Progenitor cell of endocrine pancreas (in vitro differentiated cells): ENCODE measurements around the gene TMC1. TPM values are rescaled to one million over a fixed set of nuclear protein-coding genes. Genes with fewer than 3 reads are reported as not detected.

Source experiments
- DNase-seq: peaks from one replicate; pipeline ENCODE4 v3.0.0; 2021; ENCODE audit warnings: low spot score; ENCODE audit not compliant: unreplicated experiment
- H3K27ac Mint-ChIP-seq: 2 replicates; pipeline ENCODE4 v1.8.0; 2021; ENCODE audit warnings: mild to moderate bottlenecking, moderate library complexity, mixed read lengths
- H3K27me3 Mint-ChIP-seq: 2 replicates; pipeline ENCODE4 v1.8.0; 2021; ENCODE audit warnings: mixed read lengths
- H3K36me3 Mint-ChIP-seq: 2 replicates; pipeline ENCODE4 v1.8.0; 2022; ENCODE audit warnings: mixed read lengths; ENCODE audit not compliant: insufficient read depth
- H3K4me1 Mint-ChIP-seq: 2 replicates; pipeline ENCODE4 v1.8.0; 2021; ENCODE audit warnings: low read depth, mixed read lengths
- H3K4me3 Mint-ChIP-seq: 2 replicates; pipeline ENCODE4 v1.8.0; 2021; ENCODE audit warnings: low read depth, mild to moderate bottlenecking, moderate library complexity, mixed read lengths
- H3K9me3 Mint-ChIP-seq: 2 replicates; pipeline ENCODE4 v1.8.0; 2021; ENCODE audit warnings: low read depth, mixed read lengths
- total RNA-seq: library from RNA; stranded (reverse); gene quantifications from 2 replicates; pipeline ENCODE4 v1.2.1, GENCODE V29; 2021
- TF ChIP-seq, protein P1 (sequence below): fragments of 200-600 bp; sonication (generic); IDR thresholded peaks from one replicate; pipeline ENCODE4 v1.5.0; 2021; ENCODE audit warnings: antibody characterized with exemption, mild to moderate bottlenecking; ENCODE audit not compliant: unreplicated experiment

TMC1 gene
- total RNA-seq, 1 donor from 2014 or later = not detected

DNA sequence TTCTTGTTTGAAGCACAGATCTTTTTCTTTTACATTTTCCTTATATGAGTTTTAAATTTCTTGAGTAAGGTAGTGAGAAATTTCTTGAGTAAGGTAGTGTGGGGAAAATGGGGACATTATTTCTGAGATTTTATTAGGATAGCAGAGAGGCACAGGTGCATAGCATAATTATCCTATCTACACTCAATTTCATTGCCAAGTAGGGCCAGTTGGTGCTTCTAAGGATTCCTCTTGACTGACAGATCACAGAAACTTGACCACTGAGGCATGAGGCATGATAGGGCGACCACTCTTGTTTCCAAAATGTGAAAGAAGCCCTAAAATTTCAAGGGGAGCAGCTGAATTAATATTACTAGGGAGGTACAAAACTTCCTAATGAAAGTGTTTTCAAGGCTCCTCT lies 31.4 kb upstream of the TMC1 start:
- Mint-ChIP-seq H3K27ac (no peak overlapping the region), H3K9me3 (peaks cover under 1% of the 10 kb centered on the region), H3K4me1 (peaks cover under 1% of the 10 kb centered on the region), H3K36me3 (no peaks in the 10 kb centered on the region), H3K4me3 (no peak overlapping the region), H3K27me3 (peaks cover 4% of the 10 kb centered on the region)
- TF ChIP-seq, protein P1, sequence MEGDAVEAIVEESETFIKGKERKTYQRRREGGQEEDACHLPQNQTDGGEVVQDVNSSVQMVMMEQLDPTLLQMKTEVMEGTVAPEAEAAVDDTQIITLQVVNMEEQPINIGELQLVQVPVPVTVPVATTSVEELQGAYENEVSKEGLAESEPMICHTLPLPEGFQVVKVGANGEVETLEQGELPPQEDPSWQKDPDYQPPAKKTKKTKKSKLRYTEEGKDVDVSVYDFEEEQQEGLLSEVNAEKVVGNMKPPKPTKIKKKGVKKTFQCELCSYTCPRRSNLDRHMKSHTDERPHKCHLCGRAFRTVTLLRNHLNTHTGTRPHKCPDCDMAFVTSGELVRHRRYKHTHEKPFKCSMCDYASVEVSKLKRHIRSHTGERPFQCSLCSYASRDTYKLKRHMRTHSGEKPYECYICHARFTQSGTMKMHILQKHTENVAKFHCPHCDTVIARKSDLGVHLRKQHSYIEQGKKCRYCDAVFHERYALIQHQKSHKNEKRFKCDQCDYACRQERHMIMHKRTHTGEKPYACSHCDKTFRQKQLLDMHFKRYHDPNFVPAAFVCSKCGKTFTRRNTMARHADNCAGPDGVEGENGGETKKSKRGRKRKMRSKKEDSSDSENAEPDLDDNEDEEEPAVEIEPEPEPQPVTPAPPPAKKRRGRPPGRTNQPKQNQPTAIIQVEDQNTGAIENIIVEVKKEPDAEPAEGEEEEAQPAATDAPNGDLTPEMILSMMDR = no peak
- no peak for DNase-seq

DNA sequence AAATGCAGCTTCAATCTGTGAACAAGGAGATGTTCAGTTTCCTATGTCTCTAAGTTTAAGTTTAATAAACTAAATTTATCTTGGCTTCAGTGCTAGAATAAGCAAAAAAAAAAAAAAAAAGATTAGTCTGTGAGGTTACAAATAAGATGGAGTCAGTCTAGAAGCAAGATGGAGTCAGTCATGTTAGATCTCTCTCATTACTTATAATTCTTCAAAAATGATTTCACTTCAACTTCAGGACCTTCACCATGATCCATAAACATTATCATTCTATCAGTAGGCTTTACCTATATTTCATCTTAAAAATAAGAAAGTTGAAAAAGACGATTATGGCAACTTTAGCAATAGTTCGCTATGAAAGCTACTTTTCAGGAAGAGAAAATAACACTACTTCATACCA lies 30.2 kb upstream of the TMC1 start:
- Mint-ChIP-seq H3K4me3 (no peak overlapping the region), H3K27me3 (peaks cover 4% of the 10 kb centered on the region), H3K4me1 (peaks cover 5% of the 10 kb centered on the region), H3K36me3 (no peaks in the 10 kb centered on the region), H3K27ac (no peak overlapping the region), H3K9me3 (no peaks in the 10 kb centered on the region)
- DNase-seq = no peak
- TF ChIP-seq, protein P1 = no peak

DNA sequence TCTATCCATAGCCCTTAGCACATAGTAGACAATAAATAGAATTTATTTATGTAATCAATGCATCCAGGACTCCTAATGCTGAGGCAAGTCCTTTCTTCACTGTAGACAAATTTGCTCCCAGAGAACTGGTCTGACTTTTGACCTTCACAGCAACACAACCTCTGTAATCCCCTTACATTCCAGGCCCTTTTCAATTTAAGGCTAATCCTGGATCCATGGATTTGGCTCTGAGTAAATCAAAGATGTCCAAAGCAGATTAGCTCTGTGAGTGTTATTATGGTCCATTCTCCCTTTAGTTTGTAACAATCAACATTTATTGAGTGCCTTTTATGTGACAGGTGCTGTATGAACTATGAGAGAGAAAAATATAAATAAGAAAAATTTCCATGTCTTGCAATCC lies 27.4 kb upstream of the TMC1 start:
- Mint-ChIP-seq H3K27ac (no peak overlapping the region), H3K36me3 (no peaks in the 10 kb centered on the region), H3K9me3 (no peaks in the 10 kb centered on the region), H3K4me1 (peaks cover 7% of the 10 kb centered on the region), H3K27me3 (peaks cover 9% of the 10 kb centered on the region), H3K4me3 (no peak overlapping the region)
- DNase-seq = no peak
- TF ChIP-seq, protein P1 = no peak

DNA sequence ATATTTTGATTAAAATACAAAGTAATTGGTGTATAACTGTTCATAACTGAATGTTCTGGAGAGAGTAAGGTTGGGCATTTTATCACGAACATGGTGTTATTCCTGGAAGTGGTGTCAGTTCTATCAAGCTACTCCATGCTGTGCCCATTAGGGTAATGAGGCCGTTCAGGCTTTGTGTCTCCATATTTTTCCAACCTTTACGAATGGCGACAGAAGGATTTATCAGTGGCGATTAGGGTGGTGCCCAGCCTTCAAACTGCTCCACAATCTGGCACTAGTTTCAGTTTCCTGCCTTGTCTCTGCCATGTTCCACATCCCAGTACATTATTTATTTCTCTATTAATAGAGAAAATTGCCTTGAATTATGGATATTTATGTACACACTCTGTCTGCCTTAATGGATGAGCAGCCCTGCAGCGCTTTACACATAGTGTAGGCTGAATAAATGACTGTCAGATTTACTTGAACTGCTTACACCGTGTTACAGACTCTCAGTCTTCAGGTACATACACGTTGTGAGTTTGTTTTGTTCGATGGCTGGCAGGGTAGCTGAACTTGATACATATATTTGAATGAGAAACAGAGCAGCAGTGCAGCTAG lies 23.9 kb upstream of the TMC1 start:
- no peak for DNase-seq
- no peaks in the 10 kb centered on the region for H3K36me3 Mint-ChIP-seq
- TF ChIP-seq, protein P1 = no peak

DNA sequence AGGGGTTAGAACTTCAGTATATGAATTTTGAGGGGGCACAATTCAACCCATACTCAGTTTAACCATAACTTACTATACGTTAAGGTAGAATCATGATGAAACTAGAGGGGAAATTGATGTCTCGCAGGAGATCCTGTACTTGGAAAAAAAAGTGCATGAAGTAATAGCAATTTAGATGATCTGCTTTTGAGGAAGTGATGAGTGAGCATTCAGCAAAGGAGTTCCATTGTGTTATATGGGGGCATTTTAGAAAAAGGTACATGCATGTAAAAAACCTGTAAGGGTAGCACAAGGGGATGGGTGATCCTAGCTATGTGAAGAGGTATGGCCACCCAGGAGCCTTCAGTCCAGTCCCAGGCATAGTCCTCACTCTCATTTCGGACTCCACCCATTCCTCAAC lies 14.8 kb upstream of the TMC1 start:
- peaks cover 17% of the 10 kb centered on the region for H3K4me1 Mint-ChIP-seq
- no peak overlapping the region for H3K4me3 Mint-ChIP-seq
- DNase-seq = no peak
- TF ChIP-seq, protein P1 = no peak
- H3K27ac Mint-ChIP-seq = no peak overlapping the region
- H3K36me3 Mint-ChIP-seq = no peaks in the 10 kb centered on the region
- no peaks in the 10 kb centered on the region for H3K27me3 Mint-ChIP-seq
- H3K9me3 Mint-ChIP-seq = no peaks in the 10 kb centered on the region

More for the DNA sequence above, 23.9 kb upstream of the TMC1 start:
- Mint-ChIP-seq H3K4me3 (no peak overlapping the region), H3K9me3 (peaks cover 3% of the 10 kb centered on the region), H3K4me1 (peaks cover 7% of the 10 kb centered on the region), H3K27me3 (peaks cover 11% of the 10 kb centered on the region), H3K27ac (no peak overlapping the region)
